ENCODE measurements around the gene LGALS9C.
A peak's percentile ranks its signal among the peaks of the same experiment; 100 is the strongest.
"Not testable (repeated sequence)": the region's sequence is repeated elsewhere in the genome, so short reads cannot be mapped to it uniquely, and the experiment has no call there.

The LGALS9C gene

GRCh38 chr17:18478977-18479595, 2.5 kb downstream of the LGALS9C start:
- DNase-seq = not testable (repeated sequence)

- not testable (repeated sequence) for DNase-seq
Measured at GRCh38 chr17:18481775-18482174, 5.2 kb downstream of the LGALS9C start.

- not testable (repeated sequence) for DNase-seq
Measured at GRCh38 chr17:18485936-18486464, 9.4 kb downstream of the LGALS9C start.

GRCh38 chr17:18487633-18488032, 11.0 kb downstream of the LGALS9C start:
- DNase-seq = not testable (repeated sequence)

- not testable (repeated sequence) for DNase-seq
Measured at GRCh38 chr17:18488622-18489021, 12.0 kb downstream of the LGALS9C start.

GRCh38 chr17:18490016-18490415, 13.4 kb downstream of the LGALS9C start:
- DNase-seq = not testable (repeated sequence)

GRCh38 chr17:18492712-18493480, 16.3 kb downstream of the LGALS9C start:
- DNase-seq = peak; percentile 57

- DNase-seq = not testable (repeated sequence)
Measured at GRCh38 chr17:18494250-18494768, 17.7 kb downstream of the LGALS9C start.

- not testable (repeated sequence) for DNase-seq
Measured at GRCh38 chr17:18497044-18497443, 20.5 kb downstream of the LGALS9C start.

GRCh38 chr17:18499100-18499499, 22.5 kb downstream of the LGALS9C start:
- DNase-seq = not testable (repeated sequence)

GRCh38 chr17:18499756-18500155, 23.2 kb downstream of the LGALS9C start:
- DNase-seq = not testable (repeated sequence)

- DNase-seq = not testable (repeated sequence)
Measured at GRCh38 chr17:18500281-18500680, 23.7 kb downstream of the LGALS9C start.

- DNase-seq = not testable (repeated sequence)
Measured at GRCh38 chr17:18500816-18501215, 24.2 kb downstream of the LGALS9C start.

GRCh38 chr17:18503221-18503620, 26.6 kb downstream of the LGALS9C start:
- not testable (repeated sequence) for DNase-seq

GRCh38 chr17:18507729-18508128, 31.1 kb downstream of the LGALS9C start:
- not testable (repeated sequence) for DNase-seq

- not testable (repeated sequence) for DNase-seq
Measured at GRCh38 chr17:18508667-18509066, 32.1 kb downstream of the LGALS9C start.

GRCh38 chr17:18521100-18521499, 44.5 kb downstream of the LGALS9C start:
- DNase-seq = not testable (repeated sequence)

- DNase-seq = not testable (repeated sequence)
Measured at GRCh38 chr17:18525015-18525414, 48.4 kb downstream of the LGALS9C start.

GRCh38 chr17:18526168-18526800, 49.7 kb downstream of the LGALS9C start:
- not testable (repeated sequence) for DNase-seq

GRCh38 chr17:18527354-18527753, 50.8 kb downstream of the LGALS9C start:
- DNase-seq = not testable (repeated sequence)

GRCh38 chr17:18528435-18528834, 51.8 kb downstream of the LGALS9C start:
- not testable (repeated sequence) for DNase-seq

- not testable (repeated sequence) for DNase-seq
Measured at GRCh38 chr17:18528899-18529500, 52.4 kb downstream of the LGALS9C start.

- DNase-seq = not testable (repeated sequence)
Measured at GRCh38 chr17:18530405-18530804, 53.8 kb downstream of the LGALS9C start.
